Measurements from ENCODE around the gene SEL1L2. TPM values are rescaled to one million over a fixed set of nuclear protein-coding genes. Genes with fewer than 3 reads are reported as not detected.
A peak's percentile ranks its signal among the peaks of the same experiment; 100 is the strongest.

SEL1L2 gene
- total and polyA plus RNA-seq, 4 donors = not detected

- no peak overlapping the region for H3K4me3 ChIP-seq
- DNase-seq = peak in 2 of 3 donors; percentile 7 to 9
- H3K27me3 ChIP-seq (ENCODE audit: control insufficient read depth in 3 of 3, insufficient read depth in 3 of 3, low read length in 2 of 3) = no peaks in the 10 kb centered on the region
- 61 to 62% methylated on average over 1 of the region's 1 CpG for WGBS, 2 donors
- no peaks in the 10 kb centered on the region for H3K9me3 ChIP-seq (ENCODE audit: control insufficient read depth in 4 of 4, insufficient read depth in 3 of 4, low read length in 3 of 4)
- no peak overlapping the region for H3K9ac ChIP-seq (ENCODE audit: insufficient read depth in 1 of 2, low read length in 2 of 2)
- ATAC-seq (ENCODE audit: insufficient read depth, low FRiP score) = no peak
- no peaks in the 10 kb centered on the region for H3K4me1 ChIP-seq (ENCODE audit: control insufficient read depth in 5 of 5, insufficient read depth in 5 of 5, low read length in 5 of 5)
- no peaks in the 10 kb centered on the region for H3K36me3 ChIP-seq (ENCODE audit: control insufficient read depth in 4 of 4, insufficient read depth in 4 of 4, low read length in 4 of 4)
- H3K27ac ChIP-seq (ENCODE audit: low read depth in 1 of 2, low read length in 1 of 2) = no peak overlapping the region
- TF ChIP-seq CTCF (IDR thresholded peaks at IDR 0.05; ENCODE audit: control extremely low read depth, extremely low read depth) = no peak
Measured at GRCh38 chr20:13910492-13910891, 79.9 kb downstream of the SEL1L2 start.

- WGBS, 2 donors = 80 to 84% methylated on average over 4 of the region's 4 CpGs
- DNase-seq (no peak), ATAC-seq (ENCODE audit: insufficient read depth, low FRiP score) (no peak)
- no peaks in the 10 kb centered on the region for H3K9me3 ChIP-seq (ENCODE audit: control insufficient read depth in 4 of 4, insufficient read depth in 3 of 4, low read length in 3 of 4)
- no peaks in the 10 kb centered on the region for H3K27me3 ChIP-seq (ENCODE audit: control insufficient read depth in 3 of 3, insufficient read depth in 3 of 3, low read length in 2 of 3)
- H3K27ac ChIP-seq (ENCODE audit: low read depth in 1 of 2, low read length in 1 of 2) = no peak overlapping the region
- no peaks in the 10 kb centered on the region for H3K36me3 ChIP-seq (ENCODE audit: control insufficient read depth in 4 of 4, insufficient read depth in 4 of 4, low read length in 4 of 4)
- H3K4me3 ChIP-seq = no peak overlapping the region
- no peak for TF ChIP-seq CTCF (IDR thresholded peaks at IDR 0.05; ENCODE audit: control extremely low read depth, extremely low read depth)
- H3K4me1 ChIP-seq (ENCODE audit: control insufficient read depth in 5 of 5, insufficient read depth in 5 of 5, low read length in 5 of 5) = no peaks in the 10 kb centered on the region
- no peak overlapping the region for H3K9ac ChIP-seq (ENCODE audit: insufficient read depth in 1 of 2, low read length in 2 of 2)
Measured at GRCh38 chr20:13909067-13909466, 81.3 kb downstream of the SEL1L2 start.

GRCh38 chr20:13904766-13905165 is 85.6 kb downstream of the SEL1L2 start:
- DNase-seq (no peak), ATAC-seq (ENCODE audit: insufficient read depth, low FRiP score) (no peak)
- H3K27ac ChIP-seq (ENCODE audit: low read depth in 1 of 2, low read length in 1 of 2) = no peak overlapping the region
- WGBS, 2 donors = 82 to 87% methylated on average over 3 of the region's 3 CpGs
- no peak overlapping the region for H3K4me3 ChIP-seq
- no peak overlapping the region for H3K9ac ChIP-seq (ENCODE audit: insufficient read depth in 1 of 2, low read length in 2 of 2)
- no peaks in the 10 kb centered on the region for H3K9me3 ChIP-seq (ENCODE audit: control insufficient read depth in 4 of 4, insufficient read depth in 3 of 4, low read length in 3 of 4)
- no peaks in the 10 kb centered on the region for H3K36me3 ChIP-seq (ENCODE audit: control insufficient read depth in 4 of 4, insufficient read depth in 4 of 4, low read length in 4 of 4)
- no peaks in the 10 kb centered on the region for H3K27me3 ChIP-seq (ENCODE audit: control insufficient read depth in 3 of 3, insufficient read depth in 3 of 3, low read length in 2 of 3)
- no peak for TF ChIP-seq CTCF (IDR thresholded peaks at IDR 0.05; ENCODE audit: control extremely low read depth, extremely low read depth)
- no peaks in the 10 kb centered on the region for H3K4me1 ChIP-seq (ENCODE audit: control insufficient read depth in 5 of 5, insufficient read depth in 5 of 5, low read length in 5 of 5)

- Histone ChIP-seq H3K9ac (ENCODE audit: insufficient read depth in 1 of 2, low read length in 2 of 2) (no peak overlapping the region), H3K27me3 (ENCODE audit: control insufficient read depth in 3 of 3, insufficient read depth in 3 of 3, low read length in 2 of 3) (no peaks in the 10 kb centered on the region), H3K4me3 (no peak overlapping the region), H3K27ac (ENCODE audit: low read depth in 1 of 2, low read length in 1 of 2) (no peak overlapping the region), H3K4me1 (ENCODE audit: control insufficient read depth in 5 of 5, insufficient read depth in 5 of 5, low read length in 5 of 5) (no peaks in the 10 kb centered on the region), H3K36me3 (ENCODE audit: control insufficient read depth in 4 of 4, insufficient read depth in 4 of 4, low read length in 4 of 4) (no peaks in the 10 kb centered on the region), H3K9me3 (ENCODE audit: control insufficient read depth in 4 of 4, insufficient read depth in 3 of 4, low read length in 3 of 4) (no peaks in the 10 kb centered on the region)
- WGBS, 2 donors = 94 to 96% methylated on average over 10 of the region's 10 CpGs
- no peak for TF ChIP-seq CTCF (IDR thresholded peaks at IDR 0.05; ENCODE audit: control extremely low read depth, extremely low read depth)
- ATAC-seq (ENCODE audit: insufficient read depth, low FRiP score) (no peak), DNase-seq (no peak)
Measured at GRCh38 chr20:13900496-13900895, 89.9 kb downstream of the SEL1L2 start.
